Suprapubic skin (tissue), 4 donors: Measurements from ENCODE around the gene ROBO2.

Experiments used
- CTCF ChIP-seq, 2 donors: fragments of 200-600 bp in 1 of 2; fragments of 450-650 bp in 1 of 2; sonication (generic) in 1 of 2; IDR thresholded peaks; one replicate each; pipeline ENCODE4 v1.5.1; 2016 to 2019; ENCODE audit warnings: antibody characterized with exemption in 2 of 2, mild to moderate bottlenecking in 1 of 2, moderate library complexity in 1 of 2
- POLR2A ChIP-seq, 2 donors: fragments of 450-650 bp; IDR thresholded peaks; one replicate each; pipeline ENCODE4 v1.6.1; 2017; ENCODE audit warnings: antibody characterized with exemption in 2 of 2, mild to moderate bottlenecking in 2 of 2, moderate library complexity in 2 of 2
- POLR2AphosphoS5 ChIP-seq, 3 donors: sonication (generic); formaldehyde crosslinking; IDR thresholded peaks; one replicate each; pipeline ENCODE4 v1.6.1; 2017; ENCODE audit warnings: antibody characterized with exemption in 3 of 3

GRCh38 chr3:77618686-77619085 lies 578.8 kb downstream of the ROBO2 start:
- TF ChIP-seq POLR2A (IDR thresholded peaks at IDR 0.05): no peak
- no peak for TF ChIP-seq CTCF (IDR thresholded peaks at IDR 0.05)
- no peak for TF ChIP-seq POLR2AphosphoS5 (IDR thresholded peaks at IDR 0.05)
